Astrocyte (in vitro differentiated cells and primary cell): Measurements from ENCODE around the gene IL17B. TPM values are rescaled to one million over a fixed set of nuclear protein-coding genes. Genes with fewer than 3 reads are reported as not detected.

Source experiments
- DNase-seq: peaks from one replicate; pipeline ENCODE4 v3.0.0-alpha.2; 2010; ENCODE audit warnings: low read depth
- FAIRE-seq: peaks from 2 replicates; lab custom pipeline; 2011; peaks lifted over from hg19 to GRCh38; lab: Jason Lieb, UNC
- H2AFZ ChIP-seq: 2 replicates; pipeline ENCODE4 v1.6.0; 2012; ENCODE audit warnings: low read depth, low read length, inconsistent platforms
- H3K27ac ChIP-seq: 2 replicates; pipeline ENCODE4 v1.5.1; 2011; ENCODE audit warnings: low read depth, low read length, inconsistent platforms
- H3K27me3 ChIP-seq: 2 replicates; pipeline ENCODE4 v1.6.0; 2011; ENCODE audit warnings: low read length, inconsistent platforms; ENCODE audit not compliant: insufficient read depth
- H3K36me3 ChIP-seq: 2 replicates; pipeline ENCODE4 v1.5.1; 2011; ENCODE audit warnings: low read length, inconsistent platforms; ENCODE audit not compliant: insufficient read depth
- H3K4me1 ChIP-seq: 2 replicates; pipeline ENCODE4 v1.5.1; 2011; ENCODE audit warnings: low read length, inconsistent platforms; ENCODE audit not compliant: insufficient read depth
- H3K4me2 ChIP-seq: 2 replicates; pipeline ENCODE4 v1.6.0; 2012; ENCODE audit warnings: low read length, inconsistent platforms
- H3K4me3 ChIP-seq: 2 replicates; pipeline ENCODE4 v1.5.1; 2011; ENCODE audit warnings: low read depth, mild to moderate bottlenecking, low read length, inconsistent platforms; ENCODE audit not compliant: insufficient read depth
- H3K79me2 ChIP-seq: 2 replicates; pipeline ENCODE4 v1.6.0; 2012; ENCODE audit warnings: mild to moderate bottlenecking, low read length, inconsistent platforms; ENCODE audit not compliant: insufficient read depth
- H3K9ac ChIP-seq: 2 replicates; pipeline ENCODE4 v1.6.0; 2012; ENCODE audit warnings: mild to moderate bottlenecking, low read length, inconsistent platforms
- H3K9me3 ChIP-seq: 2 replicates; pipeline ENCODE4 v1.5.1; 2012; ENCODE audit warnings: low read depth, mild to moderate bottlenecking, low read length, inconsistent platforms; ENCODE audit not compliant: insufficient read depth
- H4K20me1 ChIP-seq: 2 replicates; pipeline ENCODE4 v1.6.0; 2012; ENCODE audit warnings: low read length, inconsistent platforms; ENCODE audit not compliant: insufficient read depth
- H3K27ac Mint-ChIP-seq: one replicate; pipeline ENCODE4 v1.8.0; 2021; ENCODE audit warnings: mild to moderate bottlenecking, mixed read lengths; ENCODE audit not compliant: unreplicated experiment
- H3K27me3 Mint-ChIP-seq: one replicate; pipeline ENCODE4 v1.8.0; 2021; ENCODE audit warnings: low read depth, mixed read lengths; ENCODE audit not compliant: unreplicated experiment
- H3K36me3 Mint-ChIP-seq: one replicate; pipeline ENCODE4 v1.8.0; 2021; ENCODE audit warnings: low read depth, mixed read lengths; ENCODE audit not compliant: unreplicated experiment
- H3K4me1 Mint-ChIP-seq: one replicate; pipeline ENCODE4 v1.8.0; 2021; ENCODE audit warnings: low read depth, mixed read lengths; ENCODE audit not compliant: unreplicated experiment
- H3K4me3 Mint-ChIP-seq: one replicate; pipeline ENCODE4 v1.8.0; 2021; ENCODE audit warnings: mild to moderate bottlenecking, moderate library complexity, mixed read lengths; ENCODE audit not compliant: unreplicated experiment
- H3K9me3 Mint-ChIP-seq: one replicate; pipeline ENCODE4 v1.8.0; 2021; ENCODE audit warnings: mild to moderate bottlenecking, mixed read lengths; ENCODE audit not compliant: unreplicated experiment
- EZH2 ChIP-seq: IDR thresholded peaks from 2 replicates; pipeline ENCODE4 v1.6.1; 2012; ENCODE audit warnings: mild to moderate bottlenecking, low read length, inconsistent platforms; ENCODE audit not compliant: insufficient read depth
- total RNA-seq: library from RNA; stranded (reverse); gene quantifications from 2 replicates; pipeline ENCODE4 v1.2.1, GENCODE V29; 2021
- TF ChIP-seq, protein P1 (sequence below): IDR thresholded peaks from 2 replicates; pipeline ENCODE4 v1.5.1; 2011; ENCODE audit warnings: low read depth, mild to moderate bottlenecking, inconsistent platforms, low read length, moderate library complexity; ENCODE audit not compliant: insufficient read depth

The IL17B gene
- total RNA-seq, 1 donor from 2014 or later: 0.54 TPM

DNA sequence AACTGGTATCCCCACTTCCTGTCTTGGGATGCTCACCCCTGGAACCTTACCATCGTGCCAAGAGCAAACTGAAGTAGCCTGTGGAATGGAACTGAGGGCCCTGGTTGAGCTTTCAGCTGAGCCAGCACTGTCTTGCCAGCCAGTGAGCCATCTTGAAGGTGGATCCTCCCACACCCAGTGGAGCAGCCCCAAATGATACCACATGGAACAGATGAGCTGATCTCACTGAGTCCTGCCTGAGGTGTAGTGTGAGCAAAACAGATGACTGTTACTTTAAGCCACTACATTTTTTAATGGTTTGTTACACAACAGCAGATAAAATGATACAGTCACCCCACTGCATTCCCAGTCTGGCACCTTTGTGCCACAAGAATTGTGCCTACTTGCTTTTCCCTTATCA lies 23.4 kb downstream of the IL17B start:
- Mint-ChIP-seq H3K27me3 (no peaks in the 10 kb centered on the region), H3K9me3 (no peaks in the 10 kb centered on the region), H3K27ac (no peak overlapping the region), H3K4me3 (no peak overlapping the region), H3K36me3 (peaks cover 19% of the 10 kb centered on the region), H3K4me1 (peaks cover 4% of the 10 kb centered on the region)
- Histone ChIP-seq H3K4me3 (no peak overlapping the region), H3K79me2 (peaks cover 2% of the 10 kb centered on the region), H3K4me1 (peaks cover 5% of the 10 kb centered on the region), H4K20me1 (peaks cover 13% of the 10 kb centered on the region), H2AFZ (no peak overlapping the region), H3K9ac (no peak overlapping the region), H3K4me2 (no peak overlapping the region), H3K27ac (no peak overlapping the region), H3K9me3 (no peaks in the 10 kb centered on the region), H3K36me3 (peaks cover 27% of the 10 kb centered on the region), H3K27me3 (no peaks in the 10 kb centered on the region)
- no peak for FAIRE-seq
- DNase-seq: no peak
- TF ChIP-seq, protein P1, sequence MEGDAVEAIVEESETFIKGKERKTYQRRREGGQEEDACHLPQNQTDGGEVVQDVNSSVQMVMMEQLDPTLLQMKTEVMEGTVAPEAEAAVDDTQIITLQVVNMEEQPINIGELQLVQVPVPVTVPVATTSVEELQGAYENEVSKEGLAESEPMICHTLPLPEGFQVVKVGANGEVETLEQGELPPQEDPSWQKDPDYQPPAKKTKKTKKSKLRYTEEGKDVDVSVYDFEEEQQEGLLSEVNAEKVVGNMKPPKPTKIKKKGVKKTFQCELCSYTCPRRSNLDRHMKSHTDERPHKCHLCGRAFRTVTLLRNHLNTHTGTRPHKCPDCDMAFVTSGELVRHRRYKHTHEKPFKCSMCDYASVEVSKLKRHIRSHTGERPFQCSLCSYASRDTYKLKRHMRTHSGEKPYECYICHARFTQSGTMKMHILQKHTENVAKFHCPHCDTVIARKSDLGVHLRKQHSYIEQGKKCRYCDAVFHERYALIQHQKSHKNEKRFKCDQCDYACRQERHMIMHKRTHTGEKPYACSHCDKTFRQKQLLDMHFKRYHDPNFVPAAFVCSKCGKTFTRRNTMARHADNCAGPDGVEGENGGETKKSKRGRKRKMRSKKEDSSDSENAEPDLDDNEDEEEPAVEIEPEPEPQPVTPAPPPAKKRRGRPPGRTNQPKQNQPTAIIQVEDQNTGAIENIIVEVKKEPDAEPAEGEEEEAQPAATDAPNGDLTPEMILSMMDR: no peak
- no peak for TF ChIP-seq EZH2

DNA sequence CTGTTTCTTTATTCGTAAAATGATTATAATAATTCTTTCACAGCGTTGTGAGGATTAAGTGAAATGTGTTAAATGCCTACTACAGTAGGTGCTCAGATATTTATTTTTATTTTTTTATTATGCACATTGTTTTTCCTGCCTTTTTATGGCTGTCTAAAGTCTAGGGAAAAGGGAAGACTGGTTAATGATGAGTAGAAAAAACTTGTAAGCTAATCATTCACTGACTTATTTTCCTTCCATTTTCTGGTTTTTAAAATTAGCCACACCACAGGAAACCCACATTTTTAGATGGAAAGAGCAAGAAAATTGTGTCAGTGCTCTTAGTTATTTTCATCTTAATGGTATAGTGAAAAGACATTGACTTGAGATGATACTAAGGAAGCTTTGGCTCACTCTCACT lies 25.2 kb downstream of the IL17B start:
- no peak overlapping the region for H3K27ac Mint-ChIP-seq
- peaks cover 13% of the 10 kb centered on the region for H4K20me1 ChIP-seq
- H2AFZ ChIP-seq: no peak overlapping the region
- no peaks in the 10 kb centered on the region for H3K27me3 ChIP-seq
- FAIRE-seq: no peak
- H3K27me3 Mint-ChIP-seq: no peaks in the 10 kb centered on the region
- peaks cover 2% of the 10 kb centered on the region for H3K4me1 Mint-ChIP-seq
- H3K4me2 ChIP-seq: no peak overlapping the region
- H3K4me1 ChIP-seq: peaks cover 5% of the 10 kb centered on the region
- TF ChIP-seq EZH2: no peak
- TF ChIP-seq, protein P1: no peak
- H3K36me3 ChIP-seq: peaks cover 44% of the 10 kb centered on the region
- H3K4me3 Mint-ChIP-seq: no peak overlapping the region
- peaks cover 31% of the 10 kb centered on the region for H3K36me3 Mint-ChIP-seq
- H3K4me3 ChIP-seq: no peak overlapping the region
- no peaks in the 10 kb centered on the region for H3K9me3 Mint-ChIP-seq
- no peak for DNase-seq
- peaks cover 4% of the 10 kb centered on the region for H3K79me2 ChIP-seq
- no peak overlapping the region for H3K9ac ChIP-seq
- no peaks in the 10 kb centered on the region for H3K9me3 ChIP-seq
- no peak overlapping the region for H3K27ac ChIP-seq

DNA sequence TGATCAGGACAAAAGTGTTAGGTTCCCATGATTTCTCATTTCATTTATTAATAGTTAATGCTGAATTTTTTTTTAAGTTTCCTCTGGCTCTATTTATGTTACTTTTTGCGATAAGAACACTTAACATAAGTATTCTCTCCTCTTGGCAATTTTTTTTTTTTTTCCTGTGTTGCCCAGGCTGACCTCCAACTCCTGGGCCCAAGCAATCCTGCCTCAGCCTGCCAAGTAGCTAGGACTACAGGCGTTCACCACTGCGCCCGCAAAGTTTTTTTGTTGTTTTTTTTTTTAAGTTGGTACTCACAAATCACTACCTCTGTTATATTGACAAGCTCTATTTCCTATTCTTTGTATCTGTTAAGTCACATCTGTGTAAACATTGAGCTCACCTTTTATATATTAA lies 26.9 kb downstream of the IL17B start:
- H3K9ac ChIP-seq: no peak overlapping the region
- H3K9me3 Mint-ChIP-seq: no peaks in the 10 kb centered on the region
- no peaks in the 10 kb centered on the region for H3K27me3 ChIP-seq
- H3K4me1 Mint-ChIP-seq: peaks cover 15% of the 10 kb centered on the region
- no peak overlapping the region for H3K4me2 ChIP-seq
- H3K9me3 ChIP-seq: no peaks in the 10 kb centered on the region
- no peak overlapping the region for H3K4me3 Mint-ChIP-seq
- no peak for TF ChIP-seq EZH2
- TF ChIP-seq, protein P1: no peak
- H3K4me1 ChIP-seq: no peaks in the 10 kb centered on the region
- DNase-seq (no peak), FAIRE-seq (no peak)
- peaks cover 15% of the 10 kb centered on the region for H3K79me2 ChIP-seq
- no peak overlapping the region for H3K4me3 ChIP-seq
- peaks cover 37% of the 10 kb centered on the region for H3K36me3 Mint-ChIP-seq
- H3K27ac Mint-ChIP-seq: no peak overlapping the region
- peaks cover 23% of the 10 kb centered on the region for H4K20me1 ChIP-seq
- no peaks in the 10 kb centered on the region for H3K27me3 Mint-ChIP-seq
- peaks cover 58% of the 10 kb centered on the region for H3K36me3 ChIP-seq
- no peak overlapping the region for H2AFZ ChIP-seq
- H3K27ac ChIP-seq: no peak overlapping the region
